K562 (cell line): Measurements from ENCODE around the gene SOX6. TPM values are rescaled to one million over a fixed set of nuclear protein-coding genes. Genes with fewer than 3 reads are reported as not detected.

Experiments
- ATAC-seq: fragments of 200-7000 bp; cut with Tn5 transposase; 3 replicates; pipeline ENCODE4 v1.9.1; 2020; ENCODE audit warnings: moderate library complexity
- BruUV-seq: library from RNA; stranded (reverse); fragments of 400-500 nt; replicated peaks from 2 replicates; lab custom pipeline; 2021; lab: Mats Ljungman, UMichigan
- CTCF ChIA-PET: fragments of 300-600 bp; formaldehyde crosslinking; extraction: SDS; loops from one replicate; lab custom pipeline; 2021; ENCODE audit warnings: low intra/inter-chr PET ratio; lab: Yijun Ruan, JAX
- POLR2A ChIA-PET: fragments of 300-600, 350-650 bp; sonication (Branson Sonifier 250); formaldehyde crosslinking; extraction: SDS; loops from one replicate; lab custom pipeline; 2021; ENCODE audit warnings: antibody characterized with exemption, inconsistent platforms; lab: Yijun Ruan, JAX
- DNase-seq, 4 experiments: peaks; one replicate each; pipeline versions ENCODE4 v3.0.0 to v3.0.0-alpha.2; 2011 to 2018; ENCODE audit warnings: low spot score in 3 of 4, mixed read lengths in 3 of 4; ENCODE audit errors: extremely low read depth in 1 of 4
- FAIRE-seq: peaks from 2 replicates; lab custom pipeline; 2011; peaks lifted over from hg19 to GRCh38; lab: Jason Lieb, UNC
- H2AFZ ChIP-seq: 2 replicates; pipeline ENCODE4 v1.6.0; 2011; ENCODE audit warnings: low read depth, low read length, control low read depth, inconsistent platforms
- H3K27ac ChIP-seq: fragments of 200-600 bp; 3 replicates; pipeline ENCODE4 v1.8.0; 2011; ENCODE audit warnings: low read depth, mild to moderate bottlenecking, control low read depth, inconsistent platforms, low read length, moderate library complexity, mixed read lengths; ENCODE audit errors: extremely low read depth
- H3K27me3 ChIP-seq, 2 experiments: fragments of 300-600 bp in 1 of 2; 2 replicates in 1 of 2; 3 replicates in 1 of 2; pipeline versions ENCODE4 v1.6.0 to v1.8.0; 2011; ENCODE audit warnings: inconsistent platforms in 2 of 2, low read length in 2 of 2, mild to moderate bottlenecking in 1 of 2, mixed read lengths in 1 of 2, moderate library complexity in 1 of 2; ENCODE audit not compliant: control insufficient read depth in 2 of 2, insufficient read depth in 2 of 2
- H3K36me3 ChIP-seq: fragments of 300-600 bp; 3 replicates; pipeline ENCODE4 v1.8.0; 2011; ENCODE audit warnings: mild to moderate bottlenecking, low read length, inconsistent platforms; ENCODE audit not compliant: control insufficient read depth, insufficient read depth
- H3K4me1 ChIP-seq, 2 experiments: fragments of 200-600 bp in 1 of 2; replicated peaks in 1 of 2; 2 replicates in 1 of 2; 3 replicates in 1 of 2; pipeline versions ENCODE4 v1.5.1 to v1.8.0; 2011; ENCODE audit warnings: inconsistent platforms in 2 of 2, low read length in 2 of 2, mild to moderate bottlenecking in 1 of 2, mixed read lengths in 1 of 2, moderate library complexity in 1 of 2; ENCODE audit not compliant: control insufficient read depth in 2 of 2, insufficient read depth in 2 of 2
- H3K4me2 ChIP-seq: 2 replicates; pipeline ENCODE4 v1.6.1; 2011; ENCODE audit warnings: low read length, control low read depth, inconsistent platforms, mixed read lengths; ENCODE audit not compliant: insufficient read depth
- H3K4me3 ChIP-seq: fragments of 200-600 bp; sonication (generic), shearing (Covaris generic); 2 replicates; pipeline ENCODE4 v1.5.1; 2016; ENCODE audit warnings: control low read depth, inconsistent platforms
- H3K79me2 ChIP-seq: fragments of 200-600 bp; 3 replicates; pipeline ENCODE4 v1.8.0; 2011; ENCODE audit warnings: low read length, inconsistent platforms; ENCODE audit not compliant: control insufficient read depth, insufficient read depth
- H3K9ac ChIP-seq, 2 experiments: 2 replicates each; pipeline versions ENCODE4 v1.6.0 to v1.6.1; 2011; ENCODE audit warnings: low read depth in 2 of 2, low read length in 2 of 2, control low read depth in 1 of 2, inconsistent platforms in 1 of 2, mild to moderate bottlenecking in 1 of 2, mixed read lengths in 1 of 2; ENCODE audit not compliant: insufficient read depth in 1 of 2
- H3K9me1 ChIP-seq: one replicate; pipeline ENCODE4 v1.6.0; 2011; ENCODE audit warnings: inconsistent platforms, mild to moderate bottlenecking, low read length, moderate library complexity; ENCODE audit not compliant: control insufficient read depth, insufficient read depth
- H3K9me3 ChIP-seq: replicated peaks from 2 replicates; pipeline ENCODE4 v1.5.1; 2011; ENCODE audit warnings: low read depth, low read length, inconsistent platforms; ENCODE audit not compliant: control insufficient read depth, insufficient read depth
- H4K20me1 ChIP-seq: replicated peaks from 2 replicates; pipeline ENCODE4 v1.6.1; 2011; ENCODE audit warnings: low read length, inconsistent platforms, mixed read lengths; ENCODE audit not compliant: control insufficient read depth, insufficient read depth
- FOXJ3 ChIP-seq: sonication (generic); formaldehyde crosslinking; IDR thresholded peaks from 2 replicates; pipeline ENCODE4 v1.4.0; 2020; ENCODE audit warnings: mild to moderate bottlenecking, missing genetic modification reagents
- PBX2 ChIP-seq, 2 experiments: IDR thresholded peaks in 1 of 2; conservative IDR thresholded peaks in 1 of 2; 2 replicates each; pipeline ENCODE4 v1.6.1; 2016; ENCODE audit warnings: low read depth in 2 of 2, mild to moderate bottlenecking in 1 of 2, missing compliant biosample characterization in 1 of 2, missing genetic modification characterization in 1 of 2, moderate library complexity in 1 of 2
- WGBS: fragments of 100-300 bp; shearing (Covaris generic); methylation state at CpG from one replicate; pipeline ENCODE4 v1.1.6; 2016; ENCODE audit warnings: low coverage, mixed read lengths; ENCODE audit not compliant: insufficient coverage; ENCODE audit errors: missing lambda C conversion rate; 5-methylcytosine and 5-hydroxymethylcytosine counted together
- in situ Hi-C: fragments of 300-500 bp; cut with MboI; formaldehyde crosslinking; loops from 4 replicates; pipeline ENCODE4 v1.15.0; 2018; ENCODE audit warnings: inconsistent platforms, mixed read lengths
- intact Hi-C: fragments of 100-400 bp; cut with micrococcal nuclease; formaldehyde crosslinking; loops from 2 replicates; pipeline ENCODE4 v1.14.2; 2022
- polyA plus RNA-seq, 8 experiments: library from polyadenylated mRNA; depleted of rRNA in 4 of 8; stranded (reverse) in 5 of 8; unstranded in 3 of 8; fragments of >200 nt; fragmentation: Nextera tagmentation in 2 of 8; fragmentation: Illumina TruSeq in 1 of 8; extraction: Ambion mirVana in 2 of 8; extraction: Trizol in 1 of 8; gene quantifications; 2 replicates each; pipeline versions ENCODE4 v1.2.1 to v1.2.3, GENCODE V29; 2011 to 2014; ENCODE audit warnings: inconsistent platforms in 1 of 8, missing spikeins in 1 of 8
- total RNA-seq, 7 experiments: library from RNA; depleted of rRNA in 6 of 7; stranded (reverse); fragments of >200 nt in 6 of 7; fragmentation: Illumina TruSeq in 2 of 7; extraction: Trizol in 2 of 7; gene quantifications; 2 replicates each; pipeline versions ENCODE4 v1.2.1 to v1.2.3, GENCODE V29; 2011 to 2021; ENCODE audit warnings: low replicate concordance in 1 of 7

The SOX6 gene
- total and polyA plus RNA-seq, 9 of the 15 experiments (the other 6 are each of a cell fraction or from before 2014, with no cell fraction given) = 0.89 to 8.7 (median 5.7) TPM

GRCh38 chr11:16091862-16092261, 264.5 kb downstream of the SOX6 start:
- CTCF ChIA-PET = no interaction called here
- intact Hi-C loops = no loop called here
- no peak for ATAC-seq

More at GRCh38 chr11:16091862-16092261, 264.5 kb downstream of the SOX6 start:
- Histone ChIP-seq H3K27ac (no peak overlapping the region), H3K9me3 (no peaks in the 10 kb centered on the region), H3K4me1 (peaks cover 0 to 12% of the 10 kb centered on the region in 2 experiments; a peak in 2 of 5 replicates), H4K20me1 (no peaks in the 10 kb centered on the region), H3K79me2 (no peaks in the 10 kb centered on the region), H3K4me3 (no peak overlapping the region), H3K27me3 (no peaks in the 10 kb centered on the region), H3K9ac (no peak overlapping the region), H3K36me3 (no peaks in the 10 kb centered on the region), H2AFZ (no peak overlapping the region), H3K4me2 (no peak overlapping the region), H3K9me1 (no peaks in the 10 kb centered on the region)
- no peak for TF ChIP-seq PBX2 (CRISPR knock-in tag; IDR thresholded peaks at IDR 0.05; ENCODE audit: low read depth)
- 0 out of 2 replicates have a peak, but pooled peaks have one; percentile 10 for TF ChIP-seq PBX2 (tag; conservative IDR thresholded peaks at IDR 0.05; ENCODE audit: low read depth)
- no peak for TF ChIP-seq FOXJ3 (CRISPR knock-in tag)
- POLR2A ChIA-PET = no interaction called here
- no TSS peak for BruUV-seq
- WGBS = 64% methylated on average over 1 of the region's 1 CpG
- in situ Hi-C loops = no loop called here
- DNase-seq (no peak), FAIRE-seq (no peak)
